Measurements from ENCODE around the gene WNT3.
"Not testable (repeated sequence)": the region's sequence is repeated elsewhere in the genome, so short reads cannot be mapped to it uniquely, and the experiment has no call there.

The WNT3 gene

GRCh38 chr17:46764000-46764708 lies 54.3 kb downstream of the WNT3 start:
- no peak for DNase-seq

- no peak for DNase-seq
These were observed 55.1 kb downstream of the WNT3 start for GRCh38 chr17:46763416-46763815.

GRCh38 chr17:46759141-46759540 lies 59.4 kb downstream of the WNT3 start:
- DNase-seq, result no peak

GRCh38 chr17:46758614-46759013 lies 59.9 kb downstream of the WNT3 start:
- no peak for DNase-seq

- not testable (repeated sequence) for DNase-seq
These were observed 60.9 kb downstream of the WNT3 start for GRCh38 chr17:46757588-46757987.

- DNase-seq, result no peak
These were observed 61.6 kb downstream of the WNT3 start for GRCh38 chr17:46756861-46757260.

- no peak for DNase-seq
These were observed 62.3 kb downstream of the WNT3 start for GRCh38 chr17:46756081-46756735.

- DNase-seq, result no peak
These were observed 64.7 kb downstream of the WNT3 start for GRCh38 chr17:46753776-46754175.

GRCh38 chr17:46751425-46751824 lies 67.1 kb downstream of the WNT3 start:
- no peak for DNase-seq

GRCh38 chr17:46745376-46745775 lies 73.1 kb downstream of the WNT3 start:
- DNase-seq, result no peak

GRCh38 chr17:46744441-46744840 lies 74.1 kb downstream of the WNT3 start:
- no peak for DNase-seq

GRCh38 chr17:46742565-46743270 lies 75.8 kb downstream of the WNT3 start:
- no peak for DNase-seq

- DNase-seq, result no peak
These were observed 77.3 kb downstream of the WNT3 start for GRCh38 chr17:46741122-46741730.

- DNase-seq, result no peak
These were observed 78.5 kb downstream of the WNT3 start for GRCh38 chr17:46739982-46740381.

- no peak for DNase-seq
These were observed 79.9 kb downstream of the WNT3 start for GRCh38 chr17:46738544-46738943.

GRCh38 chr17:46737326-46737725 lies 81.2 kb downstream of the WNT3 start:
- DNase-seq, result no peak

GRCh38 chr17:46736100-46736499 lies 82.4 kb downstream of the WNT3 start:
- no peak for DNase-seq

- DNase-seq, result no peak
These were observed 84.5 kb downstream of the WNT3 start for GRCh38 chr17:46733837-46734475.

GRCh38 chr17:46732754-46733398 lies 85.6 kb downstream of the WNT3 start:
- no peak for DNase-seq

- DNase-seq, result no peak
These were observed 86.3 kb downstream of the WNT3 start for GRCh38 chr17:46732160-46732559.

GRCh38 chr17:46730679-46731078 lies 87.8 kb downstream of the WNT3 start:
- no peak for DNase-seq

GRCh38 chr17:46730026-46730425 lies 88.5 kb downstream of the WNT3 start:
- no peak for DNase-seq
